SK-N-SH (cell line): Measurements from ENCODE around the gene ROPN1L. TPM values are rescaled to one million over a fixed set of nuclear protein-coding genes. Genes with fewer than 3 reads are reported as not detected.

Experiments used
- polyA plus RNA-seq, 3 experiments: library from polyadenylated mRNA; depleted of rRNA; stranded (reverse); fragments of >200 nt; gene quantifications; 2 replicates each; pipeline ENCODE4 v1.2.3, GENCODE V29; 2012
- small RNA-seq, 7 experiments: library from RNA; depleted of rRNA; stranded (forward); fragments of <200 nt; gene quantifications; one replicate each; pipeline ENCODE3, GENCODE V24; 2012

ROPN1L gene
- polyA plus RNA-seq, 1 of the 3 experiments (the other 2 are of a cell fraction): 0.31 TPM

Small RNA genes within 50 kb of the gene (small RNA-seq; reads per million reads assigned to genes)
- gene MIR6131: 0 reads per million in 7 experiments

Other genes starting within 250 kb of the ROPN1L start
- 16.6 and 31.9 TPM in 2 replicates for gene ATPSCKMT, start 192.0 kb upstream of the ROPN1L start, polyA plus RNA-seq (2012; rRNA removed)
- gene CCT5, start 191.6 kb upstream of the ROPN1L start, polyA plus RNA-seq (2012; rRNA removed): 378 and 472 TPM in 2 replicates
- 42.9 and 61.0 TPM in 2 replicates for gene CMBL, start 134.0 kb upstream of the ROPN1L start, polyA plus RNA-seq (2012; rRNA removed)
- 52.4 and 98.0 TPM in 2 replicates for gene MARCHF6, start 88.2 kb upstream of the ROPN1L start, polyA plus RNA-seq (2012; rRNA removed)
- gene ANKRD33B, start 122.2 kb downstream of the ROPN1L start, polyA plus RNA-seq (2012; rRNA removed): 1.8 and 1.9 TPM in 2 replicates